Neural progenitor cell (in vitro differentiated cells): ENCODE data around the gene GMPR.

Experiments used
- CTCF ChIP-seq: fragments of 200-600 bp; sonication (generic); IDR thresholded peaks from 2 replicates; pipeline ENCODE4 v1.5.1; 2017; ENCODE audit warnings: antibody characterized with exemption, mild to moderate bottlenecking
- EZH2 ChIP-seq: fragments of 200-600 bp; sonication (generic); IDR thresholded peaks from 2 replicates; pipeline ENCODE4 v1.6.1; 2017; ENCODE audit warnings: antibody characterized with exemption, mild to moderate bottlenecking, moderate library complexity
- EZH2phosphoT487 ChIP-seq: fragments of 200-600 bp; sonication (generic); IDR thresholded peaks from 2 replicates; pipeline ENCODE4 v1.6.1; 2017; ENCODE audit warnings: antibody characterized with exemption

- TF ChIP-seq CTCF (no peak), EZH2 (no peak), EZH2phosphoT487 (no peak)
Measured at GRCh38 chr6:16294371-16294770, 56.0 kb downstream of the GMPR start.
